Uterus (tissue), 2 donors: Measurements from ENCODE around the gene HK3.

ENCODE experiments used
- CTCF ChIP-seq, 4 experiments: fragments of 200-600 bp in 2 of 4; fragments of 450-650 bp in 2 of 4; sonication (generic) in 2 of 4; IDR thresholded peaks; one replicate each; pipeline ENCODE4 v1.5.1; 2016 to 2019; ENCODE audit warnings: antibody characterized with exemption in 4 of 4, mild to moderate bottlenecking in 2 of 4, moderate library complexity in 1 of 4
- POLR2A ChIP-seq, 2 donors: fragments of 450-650 bp; IDR thresholded peaks; one replicate each; pipeline ENCODE4 v1.6.1; 2016; ENCODE audit warnings: antibody characterized with exemption in 2 of 2, mild to moderate bottlenecking in 1 of 2, moderate library complexity in 1 of 2

GRCh38 chr5:176901260-176902101, 2.3 kb upstream of the HK3 start:
- no peak for TF ChIP-seq CTCF (IDR thresholded peaks at IDR 0.05)
- TF ChIP-seq POLR2A (IDR thresholded peaks at IDR 0.05), result no peak
